ENCODE measurements around the gene USP5.
"Not testable (repeated sequence)": the region's sequence is repeated elsewhere in the genome, so short reads cannot be mapped to it uniquely, and the experiment has no call there.

Gene USP5

GRCh38 chr12:6865307-6865706 lies 13.4 kb downstream of the USP5 start:
- DNase-seq (ENCODE audit: low read depth), result not testable (repeated sequence)

- no peak for DNase-seq (ENCODE audit: low read depth)
Observed at GRCh38 chr12:6866163-6866919, 14.4 kb downstream of the USP5 start.

- DNase-seq (ENCODE audit: low read depth), result no peak
Observed at GRCh38 chr12:6866920-6867412, 15.0 kb downstream of the USP5 start.

- DNase-seq (ENCODE audit: low read depth), result peak; percentile 71
Observed at GRCh38 chr12:6867413-6868210, 15.7 kb downstream of the USP5 start, which contains the start of gene TPI1. Gene TPI1 (plus strand): TSS chr12:6867531. CDS start chr12:6867567, 36 bp downstream.

- DNase-seq (ENCODE audit: low read depth), result no peak
Observed at GRCh38 chr12:6868211-6869048, 16.5 kb downstream of the USP5 start.

- DNase-seq (ENCODE audit: low read depth), result peak; percentile 71
Observed at GRCh38 chr12:6869049-6870021, 17.4 kb downstream of the USP5 start.

- not testable (repeated sequence) for DNase-seq (ENCODE audit: low read depth)
Observed at GRCh38 chr12:6870304-6870703, 18.4 kb downstream of the USP5 start.

- no peak for DNase-seq (ENCODE audit: low read depth)
Observed at GRCh38 chr12:6871052-6871957, 19.4 kb downstream of the USP5 start.

GRCh38 chr12:6872073-6873048 lies 20.4 kb downstream of the USP5 start:
- peak; percentile 76 for DNase-seq (ENCODE audit: low read depth)

- DNase-seq (ENCODE audit: low read depth), result peak; percentile 100
Observed at GRCh38 chr12:6873094-6874014, 21.4 kb downstream of the USP5 start, which contains the start of gene SPSB2. Gene SPSB2 (minus strand): TSS chr12:6873303. CDS start chr12:6872901, 402 bp downstream.

- not testable (repeated sequence) for DNase-seq (ENCODE audit: low read depth)
Observed at GRCh38 chr12:6874015-6874368, 22.0 kb downstream of the USP5 start.

- DNase-seq (ENCODE audit: low read depth), result not testable (repeated sequence)
Observed at GRCh38 chr12:6879824-6880223, 27.9 kb downstream of the USP5 start.

- DNase-seq (ENCODE audit: low read depth), result no peak
Observed at GRCh38 chr12:6883252-6883651, 31.3 kb downstream of the USP5 start.

- no peak for DNase-seq (ENCODE audit: low read depth)
Observed at GRCh38 chr12:6883683-6884082, 31.7 kb downstream of the USP5 start.

- DNase-seq (ENCODE audit: low read depth), result no peak
Observed at GRCh38 chr12:6884539-6884938, 32.6 kb downstream of the USP5 start.

GRCh38 chr12:6886206-6886999 lies 34.5 kb downstream of the USP5 start:
- not testable (repeated sequence) for DNase-seq (ENCODE audit: low read depth)

- no peak for DNase-seq (ENCODE audit: low read depth)
Observed at GRCh38 chr12:6887460-6887859, 35.5 kb downstream of the USP5 start.

Data from stimulated activated CD8-positive, alpha-beta memory T cell treated with anti-CD3 and anti-CD28 coated beads, Interleukin-4, amount 100 ng/mL, for 24 hours (primary cell).